Tibial nerve (tissue), 4 donors: ENCODE measurements around the gene LRRC1.

Experiments used
- EP300 ChIP-seq, 2 donors: sonication (generic); formaldehyde crosslinking; IDR thresholded peaks; one replicate each; pipeline ENCODE4 v1.6.1; 2017; ENCODE audit warnings: antibody characterized with exemption in 2 of 2, mild to moderate bottlenecking in 1 of 2
- TF ChIP-seq, protein P1 (sequence below), 5 experiments: fragments of 200-600 bp in 3 of 5; fragments of 450-650 bp in 2 of 5; sonication (generic) in 3 of 5; IDR thresholded peaks; one replicate each; pipeline ENCODE4 v1.5.1; 2016 to 2019; ENCODE audit warnings: antibody characterized with exemption in 5 of 5, mild to moderate bottlenecking in 3 of 5, moderate library complexity in 2 of 5

DNA sequence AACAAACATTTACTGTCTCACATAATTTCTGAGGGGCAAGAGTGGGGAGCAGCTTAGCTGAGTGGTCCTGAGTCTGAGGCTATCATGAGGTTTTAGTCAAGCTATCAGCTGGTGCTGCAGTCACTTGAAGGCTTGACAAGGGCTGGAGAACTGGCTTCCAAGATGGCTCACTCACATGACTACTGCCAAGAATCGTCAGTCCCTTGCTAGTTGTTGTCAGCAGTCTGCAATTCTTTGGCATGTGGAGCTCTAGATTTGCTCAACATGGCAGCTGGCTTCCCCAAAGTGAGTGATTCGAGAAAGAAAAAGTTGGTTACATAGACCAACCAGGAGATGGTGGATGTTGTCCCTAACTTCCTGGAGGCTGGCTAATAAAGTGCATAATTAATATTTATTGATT, 2.8 kb upstream of the LRRC1 start:
- TF ChIP-seq, protein P1, sequence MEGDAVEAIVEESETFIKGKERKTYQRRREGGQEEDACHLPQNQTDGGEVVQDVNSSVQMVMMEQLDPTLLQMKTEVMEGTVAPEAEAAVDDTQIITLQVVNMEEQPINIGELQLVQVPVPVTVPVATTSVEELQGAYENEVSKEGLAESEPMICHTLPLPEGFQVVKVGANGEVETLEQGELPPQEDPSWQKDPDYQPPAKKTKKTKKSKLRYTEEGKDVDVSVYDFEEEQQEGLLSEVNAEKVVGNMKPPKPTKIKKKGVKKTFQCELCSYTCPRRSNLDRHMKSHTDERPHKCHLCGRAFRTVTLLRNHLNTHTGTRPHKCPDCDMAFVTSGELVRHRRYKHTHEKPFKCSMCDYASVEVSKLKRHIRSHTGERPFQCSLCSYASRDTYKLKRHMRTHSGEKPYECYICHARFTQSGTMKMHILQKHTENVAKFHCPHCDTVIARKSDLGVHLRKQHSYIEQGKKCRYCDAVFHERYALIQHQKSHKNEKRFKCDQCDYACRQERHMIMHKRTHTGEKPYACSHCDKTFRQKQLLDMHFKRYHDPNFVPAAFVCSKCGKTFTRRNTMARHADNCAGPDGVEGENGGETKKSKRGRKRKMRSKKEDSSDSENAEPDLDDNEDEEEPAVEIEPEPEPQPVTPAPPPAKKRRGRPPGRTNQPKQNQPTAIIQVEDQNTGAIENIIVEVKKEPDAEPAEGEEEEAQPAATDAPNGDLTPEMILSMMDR (IDR thresholded peaks at IDR 0.05) = no peak
- no peak for TF ChIP-seq EP300 (IDR thresholded peaks at IDR 0.05)
